Measurements from ENCODE around the gene PIK3R6. TPM values are rescaled to one million over a fixed set of nuclear protein-coding genes. Genes with fewer than 3 reads are reported as not detected.

Gene PIK3R6
- total RNA-seq, 1 donor from 2014 or later: 0.48 TPM

DNA sequence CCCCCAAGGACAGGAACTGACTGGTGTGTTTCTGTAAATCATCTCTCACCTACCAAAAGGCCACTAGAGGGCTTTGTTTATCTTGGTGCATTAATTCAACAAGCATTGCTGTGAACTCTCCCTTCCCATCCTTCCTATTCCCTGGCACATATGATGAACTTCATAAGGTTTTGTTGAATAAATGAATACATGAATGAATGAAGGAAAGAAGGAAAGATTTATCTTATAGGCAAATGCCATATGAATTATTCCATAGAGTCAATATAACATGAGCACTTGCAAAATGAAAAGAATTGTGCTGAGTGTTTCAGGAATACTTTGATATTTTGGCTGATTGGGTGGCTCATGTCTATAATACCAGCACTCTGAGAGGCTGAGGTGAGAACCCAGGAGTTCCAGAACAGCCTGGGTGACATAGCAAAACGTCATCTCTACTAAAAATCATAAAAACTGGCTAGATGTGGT lies 113.5 kb downstream of the PIK3R6 start:
- no peak for DNase-seq (ENCODE audit: low spot score)

DNA sequence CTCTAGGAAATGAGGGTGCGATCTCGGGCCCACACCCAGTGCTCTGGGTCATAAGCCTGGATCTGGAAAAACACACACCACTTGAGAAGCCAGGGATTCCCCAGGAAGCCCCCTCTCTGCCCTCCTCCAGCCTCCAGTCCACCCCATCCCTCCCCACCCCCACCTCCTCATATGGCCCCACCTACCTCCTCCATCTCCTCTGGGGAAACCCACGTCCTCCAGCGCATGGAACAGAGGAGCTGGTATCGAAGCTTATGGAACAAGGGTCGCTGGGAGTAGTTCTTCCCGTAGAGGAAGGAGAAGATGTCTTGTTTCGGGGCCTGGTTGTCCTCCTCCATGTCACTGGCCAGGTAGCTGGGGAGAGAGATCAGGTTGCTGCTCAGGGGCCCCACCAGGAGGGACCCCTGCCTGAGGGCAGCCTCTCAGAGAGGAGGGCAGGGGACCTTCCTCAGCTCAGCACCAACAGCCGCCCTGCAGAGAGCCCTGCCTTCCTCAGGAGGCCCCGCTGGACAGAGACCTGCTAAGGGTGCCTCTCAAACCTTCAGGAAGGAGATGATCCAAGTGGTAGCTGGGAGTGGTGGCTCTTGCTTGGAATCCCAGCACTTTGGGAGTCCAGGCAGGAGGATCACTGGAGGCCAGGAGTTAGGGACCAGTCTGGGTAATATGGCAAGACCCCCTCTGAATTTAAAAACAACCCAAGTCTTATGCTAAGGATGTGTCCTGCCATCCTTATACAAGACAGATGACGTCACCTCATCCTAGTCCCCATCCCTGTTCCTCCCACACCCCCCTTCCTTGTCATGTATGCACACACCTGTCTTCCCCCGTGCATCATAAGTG lies 114.1 kb downstream of the PIK3R6 start:
- DNase-seq (ENCODE audit: low spot score): no peak

Other genes starting within 250 kb of the PIK3R6 start
- gene MYH10, start 236.9 kb downstream of the PIK3R6 start, total RNA-seq (ENCODE audit: insufficient read depth, low replicate concordance): 201 TPM
- gene CCDC42, start 122.8 kb downstream of the PIK3R6 start, total RNA-seq (ENCODE audit: insufficient read depth, low replicate concordance): not detected
- gene SPDYE4, start 109.1 kb downstream of the PIK3R6 start, total RNA-seq (ENCODE audit: insufficient read depth, low replicate concordance): not detected
- gene MFSD6L, start 68.3 kb downstream of the PIK3R6 start, total RNA-seq (ENCODE audit: insufficient read depth, low replicate concordance): 0.48 TPM
- 4.3 TPM for gene PIK3R5, start 98.0 kb upstream of the PIK3R6 start, total RNA-seq (ENCODE audit: insufficient read depth, low replicate concordance)
- gene NTN1, start 153.8 kb upstream of the PIK3R6 start, total RNA-seq (ENCODE audit: insufficient read depth, low replicate concordance): 5.8 TPM

Measured in umbilical cord (tissue), 2 donors.